Fibroblast of lung (primary cell): ENCODE results near the gene TMEM63C.

Experiments
- CTCF ChIP-seq, 2 donors: IDR thresholded peaks in 1 of 2; conservative IDR thresholded peaks in 1 of 2; 1 replicate in 1 of 2; 2 replicates in 1 of 2; pipeline ENCODE4 v1.5.1; 2011 to 2012; ENCODE audit warnings: low read length in 2 of 2, control low read depth in 1 of 2, inconsistent platforms in 1 of 2, low read depth in 1 of 2, mild to moderate bottlenecking in 1 of 2
- EZH2 ChIP-seq: IDR thresholded peaks from 2 replicates; pipeline ENCODE4 v1.5.1; 2012; ENCODE audit warnings: low read length, control low read depth, mild to moderate bottlenecking; ENCODE audit errors: missing control alignments

GRCh38 chr14:77139540-77140358 lies 41.8 kb upstream of the TMEM63C start:
- TF ChIP-seq CTCF (conservative IDR thresholded peaks at IDR 0.05 in 1 of 2, IDR thresholded peaks at IDR 0.05 in 1 of 2; ENCODE audit: low read depth in 1 of 2, low read length in 2 of 2) (peak; percentile 30 to 34), EZH2 (peak; percentile 85)
